Sigmoid colon (tissue), 7 donors: Measurements from ENCODE around the gene TOGARAM2. TPM values are rescaled to one million over a fixed set of nuclear protein-coding genes. Genes with fewer than 3 reads are reported as not detected.

Experiments used
- DNase-seq: peaks from one replicate; pipeline ENCODE4 v3.0.0-alpha.2; 2019
- H3K27ac ChIP-seq, 4 donors: fragments of 200-600 bp; sonication (generic); one replicate each; pipeline ENCODE4 v1.5.1; 2016 to 2019; ENCODE audit warnings: mild to moderate bottlenecking in 1 of 4
- H3K27me3 ChIP-seq, 3 donors: fragments of 200-600 bp; sonication (generic); one replicate each; pipeline ENCODE4 v1.5.1; 2019; ENCODE audit warnings: mild to moderate bottlenecking in 1 of 3
- H3K36me3 ChIP-seq, 4 donors: fragments of 200-600 bp; sonication (generic); one replicate each; pipeline ENCODE4 v1.5.1; 2016 to 2019
- H3K4me1 ChIP-seq, 4 donors: fragments of 200-600 bp; sonication (generic); one replicate each; pipeline ENCODE4 v1.5.1; 2017 to 2019
- H3K4me3 ChIP-seq, 4 donors: fragments of 200-600 bp; sonication (generic); one replicate each; pipeline ENCODE4 v1.5.1; 2017 to 2019; ENCODE audit warnings: mild to moderate bottlenecking in 2 of 4, moderate library complexity in 1 of 4
- H3K9me3 ChIP-seq, 4 donors: fragments of 200-600 bp in 3 of 4; sonication (generic) in 3 of 4; one replicate each; pipeline versions ENCODE4 v1.5.1 to v1.6.1; 2013 to 2019
- EP300 ChIP-seq, 4 donors: sonication (generic); formaldehyde crosslinking; IDR thresholded peaks; one replicate each; pipeline ENCODE4 v1.6.1; 2017; ENCODE audit warnings: antibody characterized with exemption in 4 of 4
- POLR2A ChIP-seq, 2 donors: fragments of 450-650 bp; IDR thresholded peaks; one replicate each; pipeline ENCODE4 v1.6.1; 2016; ENCODE audit warnings: antibody characterized with exemption in 2 of 2, mild to moderate bottlenecking in 2 of 2, moderate library complexity in 2 of 2
- POLR2AphosphoS5 ChIP-seq, 4 donors: sonication (generic); formaldehyde crosslinking; IDR thresholded peaks; one replicate each; pipeline ENCODE4 v1.6.1; 2017; ENCODE audit warnings: antibody characterized with exemption in 4 of 4
- WGBS, 2 donors: extraction: QIAGEN DNeasy Blood & Tissue Kit; methylation state at CpG; one replicate each; pipeline ENCODE4 v1.1.7; 2013; 5-methylcytosine and 5-hydroxymethylcytosine counted together
- intact Hi-C: fragments of 100-400 bp; cut with DNase I; formaldehyde crosslinking; loops from one replicate; pipeline ENCODE4 v1.15.1; 2023
- polyA plus RNA-seq, 3 donors: library from polyadenylated mRNA; stranded (reverse); fragments of 200-250 nt; gene quantifications; one replicate each; pipeline ENCODE4 v1.2.3, GENCODE V29; 2013
- total RNA-seq, 4 donors: library from RNA; depleted of rRNA; stranded (reverse); fragments of >200 nt; gene quantifications; one replicate each; pipeline ENCODE4 v1.1.0, GENCODE V29; 2016
- TF ChIP-seq, protein P1 (sequence below), 4 experiments: fragments of 450-650 bp in 3 of 4; fragments of 200-600 bp in 1 of 4; IDR thresholded peaks; one replicate each; pipeline ENCODE4 v1.5.1; 2016 to 2019; ENCODE audit warnings: antibody characterized with exemption in 4 of 4, mild to moderate bottlenecking in 3 of 4, moderate library complexity in 2 of 4
- donor health status: healthy with polysubstance abuse.
- donor health status: Bipolar disorder and iron deficiency.
- donor health status: healthy.

Gene TOGARAM2
- total and polyA plus RNA-seq, 7 donors: 0.23 to 3.2 (median 0.82) TPM; not detected in 2

DNA sequence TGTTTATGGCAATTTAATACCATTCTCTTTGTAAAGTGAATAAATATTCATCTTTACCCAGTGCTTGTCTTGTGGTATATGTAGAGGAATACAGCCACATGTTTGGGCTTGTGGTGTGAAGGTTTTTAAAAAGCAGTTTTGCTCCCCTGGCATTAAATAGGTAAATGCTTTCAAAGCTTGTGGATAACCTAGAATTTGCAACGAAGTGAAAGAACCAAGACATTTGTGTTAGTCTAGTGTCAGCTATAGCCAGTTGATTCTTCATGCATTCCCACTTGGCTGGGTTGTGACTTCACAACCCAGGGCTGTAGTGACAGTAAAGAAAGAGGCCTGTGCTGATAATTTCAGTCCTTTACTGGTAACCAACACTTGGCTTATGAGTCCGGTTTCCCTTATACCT, 32.9 kb upstream of the TOGARAM2 start:
- DNase-seq: no peak
- intact Hi-C loops: no loop called here
- no peak overlapping the region for H3K27ac ChIP-seq
- TF ChIP-seq, protein P1, sequence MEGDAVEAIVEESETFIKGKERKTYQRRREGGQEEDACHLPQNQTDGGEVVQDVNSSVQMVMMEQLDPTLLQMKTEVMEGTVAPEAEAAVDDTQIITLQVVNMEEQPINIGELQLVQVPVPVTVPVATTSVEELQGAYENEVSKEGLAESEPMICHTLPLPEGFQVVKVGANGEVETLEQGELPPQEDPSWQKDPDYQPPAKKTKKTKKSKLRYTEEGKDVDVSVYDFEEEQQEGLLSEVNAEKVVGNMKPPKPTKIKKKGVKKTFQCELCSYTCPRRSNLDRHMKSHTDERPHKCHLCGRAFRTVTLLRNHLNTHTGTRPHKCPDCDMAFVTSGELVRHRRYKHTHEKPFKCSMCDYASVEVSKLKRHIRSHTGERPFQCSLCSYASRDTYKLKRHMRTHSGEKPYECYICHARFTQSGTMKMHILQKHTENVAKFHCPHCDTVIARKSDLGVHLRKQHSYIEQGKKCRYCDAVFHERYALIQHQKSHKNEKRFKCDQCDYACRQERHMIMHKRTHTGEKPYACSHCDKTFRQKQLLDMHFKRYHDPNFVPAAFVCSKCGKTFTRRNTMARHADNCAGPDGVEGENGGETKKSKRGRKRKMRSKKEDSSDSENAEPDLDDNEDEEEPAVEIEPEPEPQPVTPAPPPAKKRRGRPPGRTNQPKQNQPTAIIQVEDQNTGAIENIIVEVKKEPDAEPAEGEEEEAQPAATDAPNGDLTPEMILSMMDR (IDR thresholded peaks at IDR 0.05): no peak
- TF ChIP-seq EP300 (IDR thresholded peaks at IDR 0.05): no peak
- TF ChIP-seq POLR2AphosphoS5 (IDR thresholded peaks at IDR 0.05): no peak
- TF ChIP-seq POLR2A (IDR thresholded peaks at IDR 0.05): no peak
- H3K4me3 ChIP-seq: no peak overlapping the region
- no peaks in the 10 kb centered on the region for H3K9me3 ChIP-seq
- H3K36me3 ChIP-seq: peaks cover 13 to 62% (median 18%) of the 10 kb centered on the region in 4 donors
- H3K27me3 ChIP-seq: no peaks in the 10 kb centered on the region
- WGBS, 2 donors: 96 to 98% methylated on average over 2 of the region's 2 CpGs
- peaks cover 0 to 15% (median 10%) of the 10 kb centered on the region in 4 donors for H3K4me1 ChIP-seq

DNA sequence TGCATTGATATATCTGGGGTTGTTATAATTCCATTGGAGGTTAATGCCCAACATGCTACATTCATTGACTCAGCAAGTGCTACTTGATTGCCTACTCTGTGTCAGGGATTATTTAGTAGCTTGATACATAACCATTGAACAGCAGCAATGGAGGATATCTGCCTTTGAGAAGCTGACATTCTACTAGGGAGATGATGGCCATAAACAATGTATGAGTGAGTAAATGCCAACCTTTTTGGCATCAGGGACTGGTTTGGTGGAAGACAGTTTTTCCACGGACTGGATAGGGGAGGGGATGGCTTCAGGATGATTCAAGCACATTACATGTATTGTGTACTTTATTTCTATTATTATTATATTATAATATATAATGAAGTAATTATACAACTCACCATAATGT, 31.9 kb upstream of the TOGARAM2 start:
- no peak for TF ChIP-seq POLR2AphosphoS5 (IDR thresholded peaks at IDR 0.05)
- TF ChIP-seq, protein P1 (IDR thresholded peaks at IDR 0.05): no peak
- H3K9me3 ChIP-seq: no peaks in the 10 kb centered on the region
- peaks cover 10 to 51% (median 13%) of the 10 kb centered on the region in 4 donors for H3K36me3 ChIP-seq
- no peaks in the 10 kb centered on the region for H3K27me3 ChIP-seq
- no peak overlapping the region for H3K27ac ChIP-seq
- 98% methylated on average over 1 of the region's 1 CpG for WGBS, 2 donors
- intact Hi-C loops: no loop called here
- no peak overlapping the region for H3K4me3 ChIP-seq
- peaks cover 0 to 15% (median 10%) of the 10 kb centered on the region in 4 donors for H3K4me1 ChIP-seq
- DNase-seq: no peak

DNA sequence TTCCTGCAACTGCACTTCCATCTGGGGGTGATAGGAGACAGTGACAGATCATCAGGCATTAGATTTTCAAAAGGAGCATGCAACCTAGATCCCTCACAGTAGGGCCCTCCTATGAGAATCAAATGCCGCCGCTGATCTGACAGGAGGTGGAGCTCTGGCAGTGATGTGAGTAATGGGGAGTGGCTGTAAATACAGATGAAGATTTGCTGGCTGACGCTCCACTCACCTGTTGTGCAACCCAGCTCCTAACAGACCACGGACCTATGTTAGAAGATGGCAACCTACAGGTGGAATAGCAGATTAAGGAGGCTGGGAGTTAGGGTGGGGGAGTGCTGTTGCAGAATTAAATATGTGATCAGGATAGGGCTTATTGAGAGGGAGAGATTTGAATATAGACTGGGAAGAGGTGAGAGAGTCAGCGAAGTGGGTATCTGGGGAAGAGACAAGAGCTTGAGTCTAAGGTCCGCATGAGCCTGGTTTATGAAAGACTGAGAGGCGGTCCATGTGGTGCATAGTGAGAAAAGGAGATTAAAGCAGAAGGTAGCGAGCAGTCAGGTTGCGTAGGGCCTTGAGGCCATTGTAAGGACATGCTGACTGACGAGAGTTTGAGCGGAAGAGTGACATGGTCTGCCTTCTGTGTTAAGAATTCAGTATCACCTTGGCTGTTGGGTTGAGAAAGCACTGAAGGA, 31.3 kb upstream of the TOGARAM2 start:
- Histone ChIP-seq H3K4me3 (no peak overlapping the region), H3K4me1 (peaks cover 0 to 15% (median 10%) of the 10 kb centered on the region in 4 donors), H3K27me3 (no peaks in the 10 kb centered on the region), H3K36me3 (peaks cover 8 to 46% (median 13%) of the 10 kb centered on the region in 4 donors), H3K27ac (no peak overlapping the region), H3K9me3 (no peaks in the 10 kb centered on the region)
- intact Hi-C loops: loop anchor here (10.0 kb wide), 2 partner anchors 165 to 1135 kb away; partner anchors contain the start of gene CLIP4
- DNase-seq: no peak
- WGBS, 2 donors: 88 to 89% methylated on average over 11 of the region's 11 CpGs
- no peak for TF ChIP-seq POLR2AphosphoS5 (IDR thresholded peaks at IDR 0.05)
- no peak for TF ChIP-seq EP300 (IDR thresholded peaks at IDR 0.05)
- no peak for TF ChIP-seq POLR2A (IDR thresholded peaks at IDR 0.05)
- TF ChIP-seq, protein P1 (IDR thresholded peaks at IDR 0.05): no peak

DNA sequence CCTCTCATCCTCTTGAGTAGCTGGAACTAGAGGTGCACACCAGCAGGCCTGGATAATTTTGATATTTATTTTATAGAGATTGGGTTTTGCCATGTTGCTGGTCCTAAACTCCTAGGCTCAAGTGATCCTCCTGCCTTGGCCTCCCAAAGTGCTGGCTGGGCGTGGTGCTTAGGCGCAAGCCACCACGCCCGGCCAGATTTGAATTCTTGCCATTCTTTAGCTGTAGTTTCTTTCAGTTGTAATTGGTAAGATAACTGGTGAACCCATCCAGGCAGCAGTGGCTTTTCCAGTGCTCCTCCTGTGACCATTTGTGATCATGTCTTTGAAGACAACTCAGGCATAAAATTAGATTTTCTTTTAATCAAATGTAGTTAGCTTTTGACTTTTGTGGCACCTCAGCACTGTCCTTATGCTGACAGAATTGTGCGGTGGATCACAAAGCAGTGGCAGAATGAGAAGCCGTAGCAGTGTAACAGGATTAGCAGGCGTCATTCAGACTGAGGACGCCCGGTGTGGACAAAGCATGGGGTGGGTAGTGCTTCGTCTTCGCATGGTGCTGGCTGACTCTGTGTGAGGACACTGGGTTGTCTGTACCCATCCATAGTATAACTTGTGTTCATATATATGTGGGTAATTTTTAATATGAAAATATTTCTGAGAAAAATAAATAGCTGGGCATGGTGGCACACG, 30.0 kb upstream of the TOGARAM2 start:
- Histone ChIP-seq H3K4me3 (no peak overlapping the region), H3K27ac (peak overlapping the region in 3 of 4 donors; percentile 34 to 53 (median 50))
- WGBS, 2 donors: 93 to 97% methylated on average over 12 of the region's 12 CpGs

More for the DNA sequence above, 30.0 kb upstream of the TOGARAM2 start:
- Histone ChIP-seq H3K36me3 (peaks cover 0 to 32% (median 13%) of the 10 kb centered on the region in 4 donors), H3K4me1 (peaks cover 0 to 15% (median 10%) of the 10 kb centered on the region in 4 donors), H3K27me3 (no peaks in the 10 kb centered on the region), H3K9me3 (no peaks in the 10 kb centered on the region)
- DNase-seq: no peak
- intact Hi-C loops: loop anchor here (10.0 kb wide), 2 partner anchors 164 to 1134 kb away; partner anchors contain the start of gene CLIP4
- TF ChIP-seq POLR2AphosphoS5 (IDR thresholded peaks at IDR 0.05) (no peak), EP300 (IDR thresholded peaks at IDR 0.05) (no peak), POLR2A (IDR thresholded peaks at IDR 0.05) (no peak)
- TF ChIP-seq, protein P1 (IDR thresholded peaks at IDR 0.05): no peak
